Ascending aorta (tissue), 2 donors: ENCODE measurements around the gene RAPGEF4. TPM values are rescaled to one million over a fixed set of nuclear protein-coding genes. Genes with fewer than 3 reads are reported as not detected.

Experiments used
- DNase-seq, 2 donors: peaks; one replicate each; pipeline ENCODE4 v3.0.0-alpha.2; 2019; ENCODE audit warnings: low spot score in 2 of 2
- H3K27ac ChIP-seq, 2 donors: fragments of 200-600 bp; sonication (generic); one replicate each; pipeline ENCODE4 v1.5.1; 2016 to 2017; ENCODE audit warnings: mild to moderate bottlenecking in 1 of 2
- H3K27me3 ChIP-seq: fragments of 200-600 bp; sonication (generic); one replicate; pipeline ENCODE4 v1.5.1; 2017
- H3K36me3 ChIP-seq, 2 donors: fragments of 200-600 bp; sonication (generic); one replicate each; pipeline ENCODE4 v1.5.1; 2016
- H3K4me1 ChIP-seq, 2 donors: fragments of 200-600 bp; sonication (generic); one replicate each; pipeline ENCODE4 v1.5.1; 2016 to 2017; ENCODE audit warnings: mild to moderate bottlenecking in 1 of 2
- H3K4me3 ChIP-seq, 2 donors: fragments of 200-600 bp; sonication (generic); one replicate each; pipeline ENCODE4 v1.5.1; 2016 to 2017; ENCODE audit warnings: mild to moderate bottlenecking in 1 of 2
- H3K9me3 ChIP-seq, 2 donors: fragments of 200-600 bp; sonication (generic); one replicate each; pipeline ENCODE4 v1.5.1; 2016
- CTCF ChIP-seq, 3 experiments: fragments of 200-600 bp in 2 of 3; fragments of 450-650 bp in 1 of 3; sonication (generic) in 2 of 3; IDR thresholded peaks; one replicate each; pipeline ENCODE4 v1.5.1; 2016 to 2019; ENCODE audit warnings: antibody characterized with exemption in 3 of 3, mild to moderate bottlenecking in 1 of 3, moderate library complexity in 1 of 3
- intact Hi-C: fragments of 100-400 bp; cut with DNase I; formaldehyde crosslinking; loops from one replicate; pipeline ENCODE4 v1.15.1; 2023
- total RNA-seq: library from RNA; depleted of rRNA; stranded (reverse); fragments of >200 nt; gene quantifications from one replicate; pipeline ENCODE4 v1.1.0, GENCODE V29; 2016

RAPGEF4 gene
- total RNA-seq, 1 donor from 2014 or later, result 79.9 TPM

- no peaks in the 10 kb centered on the region for H3K27me3 ChIP-seq
- no peak for TF ChIP-seq CTCF (IDR thresholded peaks at IDR 0.05)
- no peak for DNase-seq
- no peak overlapping the region for H3K4me3 ChIP-seq
- H3K4me1 ChIP-seq, result peaks cover 0 to 6% of the 10 kb centered on the region in 2 donors
- intact Hi-C loops, result no loop called here
- H3K27ac ChIP-seq, result no peak overlapping the region
- H3K9me3 ChIP-seq, result no peaks in the 10 kb centered on the region
- no peaks in the 10 kb centered on the region for H3K36me3 ChIP-seq
These were observed 315.0 kb downstream of the RAPGEF4 start for GRCh38 chr2:173050684-173051083.

GRCh38 chr2:173051463-173052215 is 316.0 kb downstream of the RAPGEF4 start:
- Histone ChIP-seq H3K4me1 (peaks cover 0 to 6% of the 10 kb centered on the region in 2 donors), H3K9me3 (no peaks in the 10 kb centered on the region), H3K27me3 (no peaks in the 10 kb centered on the region), H3K4me3 (no peak overlapping the region), H3K27ac (no peak overlapping the region), H3K36me3 (no peaks in the 10 kb centered on the region)
- intact Hi-C loops, result no loop called here
- no peak for TF ChIP-seq CTCF (IDR thresholded peaks at IDR 0.05)
- DNase-seq, result no peak

- no peak for DNase-seq
- Histone ChIP-seq H3K27me3 (no peaks in the 10 kb centered on the region), H3K9me3 (no peaks in the 10 kb centered on the region), H3K4me1 (peaks cover 0 to 6% of the 10 kb centered on the region in 2 donors), H3K4me3 (no peak overlapping the region), H3K27ac (no peak overlapping the region), H3K36me3 (no peaks in the 10 kb centered on the region)
- intact Hi-C loops, result no loop called here
- no peak for TF ChIP-seq CTCF (IDR thresholded peaks at IDR 0.05)
These were observed 317.5 kb downstream of the RAPGEF4 start for GRCh38 chr2:173053043-173053699.

GRCh38 chr2:173054466-173054865 is 318.8 kb downstream of the RAPGEF4 start:
- H3K27ac ChIP-seq, result no peak overlapping the region
- no peak overlapping the region for H3K4me3 ChIP-seq
- TF ChIP-seq CTCF (IDR thresholded peaks at IDR 0.05), result no peak
- H3K4me1 ChIP-seq, result peaks cover 0 to 5% of the 10 kb centered on the region in 2 donors
- DNase-seq, result no peak
- no peaks in the 10 kb centered on the region for H3K9me3 ChIP-seq
- intact Hi-C loops, result no loop called here
- H3K27me3 ChIP-seq, result no peaks in the 10 kb centered on the region
- H3K36me3 ChIP-seq, result no peaks in the 10 kb centered on the region

- Histone ChIP-seq H3K36me3 (no peaks in the 10 kb centered on the region), H3K9me3 (no peaks in the 10 kb centered on the region), H3K4me3 (no peak overlapping the region), H3K4me1 (peaks cover 0 to 3% of the 10 kb centered on the region in 2 donors), H3K27ac (no peak overlapping the region), H3K27me3 (no peaks in the 10 kb centered on the region)
- DNase-seq, result no peak
- TF ChIP-seq CTCF (IDR thresholded peaks at IDR 0.05), result no peak
- intact Hi-C loops, result no loop called here
These were observed 321.2 kb downstream of the RAPGEF4 start for GRCh38 chr2:173056705-173057364.
